ENCODE measurements around the gene CIRBP. TPM values are rescaled to one million over a fixed set of nuclear protein-coding genes. Genes with fewer than 3 reads are reported as not detected.
"Not testable (repeated sequence)": the region's sequence is repeated elsewhere in the genome, so short reads cannot be mapped to it uniquely, and the experiment has no call there.

Gene CIRBP
- total and polyA plus RNA-seq, 2 donors (not counting 1 experiment from before 2014, with no cell fraction given) = 643 to 1,164 TPM

DNA sequence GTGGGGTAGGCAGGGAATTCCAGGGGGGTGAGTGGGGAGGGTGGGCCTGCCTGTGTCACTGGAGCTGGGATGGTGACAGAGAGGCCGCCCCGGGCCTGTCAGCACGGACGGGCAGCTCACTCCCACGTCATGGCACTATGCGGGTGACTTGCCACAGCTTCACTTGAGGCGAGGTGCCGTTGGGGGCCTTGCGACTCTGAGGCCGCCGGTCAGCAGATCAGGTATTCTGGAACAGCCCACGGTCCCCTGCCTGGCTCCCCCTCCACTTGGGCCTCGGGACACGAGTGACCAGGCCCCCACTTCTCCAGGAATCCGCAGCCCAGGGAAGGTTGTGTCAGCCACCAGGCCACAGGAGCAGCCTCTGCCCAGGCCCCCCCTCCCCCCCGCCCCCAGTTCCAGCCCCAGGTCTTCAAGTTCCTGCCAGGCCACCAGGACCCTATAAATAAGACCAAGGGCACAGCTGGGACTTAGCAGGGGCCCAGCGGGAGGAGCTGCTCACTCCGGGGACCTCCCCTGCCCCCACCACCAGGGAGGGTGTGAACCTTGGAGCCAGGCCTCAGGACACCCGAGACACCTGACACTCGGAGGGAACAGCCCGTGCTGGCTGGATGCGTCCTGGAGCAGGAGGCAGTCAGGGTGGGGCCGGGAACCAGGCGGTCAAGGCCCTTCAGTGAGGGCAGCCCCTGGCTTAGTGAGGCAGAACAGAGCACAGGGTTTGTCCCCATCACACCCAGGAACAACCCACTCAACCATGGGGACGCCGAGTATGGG is 23.5 kb upstream of the CIRBP start:
- ATAC-seq (ENCODE audit: low read depth) (no peak), DNase-seq (peak; percentile 46)
- Histone ChIP-seq H2AFZ (ENCODE audit: insufficient read depth, low read depth, low read length, poor library complexity, severe bottlenecking) (no peak overlapping the region), H4K20me1 (ENCODE audit: control insufficient read depth, insufficient read depth, low read length, poor library complexity, severe bottlenecking) (peaks cover 22% of the 10 kb centered on the region), H3K36me3 (replicated peaks in 1 of 2; ENCODE audit: control extremely low read depth in 1 of 2, control insufficient read depth in 1 of 2, extremely low read depth in 1 of 2, insufficient read depth in 2 of 2, low read length in 1 of 2) (peaks cover 0 to 4% of the 10 kb centered on the region in 2 experiments), H3K27me3 (replicated peaks in 1 of 4; ENCODE audit: control extremely low read depth in 1 of 4, control insufficient read depth in 3 of 4, insufficient read depth in 4 of 4, low read length in 3 of 4) (no peaks in the 10 kb centered on the region), H3K4me2 (replicated peaks; ENCODE audit: low read depth, low read length, poor library complexity, severe bottlenecking) (peak overlapping the region; percentile 90), H3K4me3 (ENCODE audit: control extremely low read depth in 1 of 5, extremely low read depth in 1 of 5, insufficient read depth in 1 of 5, low read depth in 2 of 5, low read length in 4 of 5) (no peak overlapping the region), H3K9me3 (ENCODE audit: control extremely low read depth in 1 of 3, control insufficient read depth in 2 of 3, insufficient read depth in 1 of 3, low read length in 2 of 3) (no peaks in the 10 kb centered on the region), H3K79me2 (ENCODE audit: control insufficient read depth, insufficient read depth, low read length) (peaks cover 29% of the 10 kb centered on the region), H3K9ac (ENCODE audit: low read length) (no peak overlapping the region), H3K4me1 (ENCODE audit: control insufficient read depth in 2 of 2, insufficient read depth in 2 of 2, low read length in 2 of 2) (peaks cover 33 to 52% of the 10 kb centered on the region in 2 donors), H3K27ac (ENCODE audit: low read length in 2 of 2) (no peak overlapping the region)
- Mint-ChIP-seq H3K27ac (peak overlapping the region; percentile 46), H3K4me1 (peaks cover 26% of the 10 kb centered on the region), H3K27me3 (no peaks in the 10 kb centered on the region), H3K4me3 (no peak overlapping the region), H3K9me3 (ENCODE audit: insufficient read depth) (no peaks in the 10 kb centered on the region)
- ChIA-PET CTCF (interaction anchor here (0.5 to 8.0 kb wide), 10 partner anchors 8 to 382 kb away, joined by 3 to 658 read pairs (median 19); partner anchors contain the start of genes ABCA7, CIRBP and FAM174C), POLR2A (interaction anchor here (0.6 to 7.8 kb wide), 6 partner anchors 9 to 299 kb away, joined by 3 to 402 read pairs (median 12); partner anchors contain the start of genes CIRBP and FAM174C)
- 86% methylated on average over 22 of the region's 26 CpGs for WGBS (ENCODE audit: insufficient coverage)
- intact Hi-C loops (cut with micrococcal nuclease) = loop anchor here (10.0 kb wide), 3 partner anchors 221 to 1939 kb away; partner anchors contain the start of genes CNN2, NCLN, RNU6-2 and TMEM259
- TF ChIP-seq, protein P1, sequence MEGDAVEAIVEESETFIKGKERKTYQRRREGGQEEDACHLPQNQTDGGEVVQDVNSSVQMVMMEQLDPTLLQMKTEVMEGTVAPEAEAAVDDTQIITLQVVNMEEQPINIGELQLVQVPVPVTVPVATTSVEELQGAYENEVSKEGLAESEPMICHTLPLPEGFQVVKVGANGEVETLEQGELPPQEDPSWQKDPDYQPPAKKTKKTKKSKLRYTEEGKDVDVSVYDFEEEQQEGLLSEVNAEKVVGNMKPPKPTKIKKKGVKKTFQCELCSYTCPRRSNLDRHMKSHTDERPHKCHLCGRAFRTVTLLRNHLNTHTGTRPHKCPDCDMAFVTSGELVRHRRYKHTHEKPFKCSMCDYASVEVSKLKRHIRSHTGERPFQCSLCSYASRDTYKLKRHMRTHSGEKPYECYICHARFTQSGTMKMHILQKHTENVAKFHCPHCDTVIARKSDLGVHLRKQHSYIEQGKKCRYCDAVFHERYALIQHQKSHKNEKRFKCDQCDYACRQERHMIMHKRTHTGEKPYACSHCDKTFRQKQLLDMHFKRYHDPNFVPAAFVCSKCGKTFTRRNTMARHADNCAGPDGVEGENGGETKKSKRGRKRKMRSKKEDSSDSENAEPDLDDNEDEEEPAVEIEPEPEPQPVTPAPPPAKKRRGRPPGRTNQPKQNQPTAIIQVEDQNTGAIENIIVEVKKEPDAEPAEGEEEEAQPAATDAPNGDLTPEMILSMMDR (IDR thresholded peaks at IDR 0.05) = no peak
- TF ChIP-seq EZH2 (IDR thresholded peaks at IDR 0.05; ENCODE audit: borderline replicate concordance, insufficient read depth, low read depth, low read length, poor library complexity, severe bottlenecking) = no peak

DNA sequence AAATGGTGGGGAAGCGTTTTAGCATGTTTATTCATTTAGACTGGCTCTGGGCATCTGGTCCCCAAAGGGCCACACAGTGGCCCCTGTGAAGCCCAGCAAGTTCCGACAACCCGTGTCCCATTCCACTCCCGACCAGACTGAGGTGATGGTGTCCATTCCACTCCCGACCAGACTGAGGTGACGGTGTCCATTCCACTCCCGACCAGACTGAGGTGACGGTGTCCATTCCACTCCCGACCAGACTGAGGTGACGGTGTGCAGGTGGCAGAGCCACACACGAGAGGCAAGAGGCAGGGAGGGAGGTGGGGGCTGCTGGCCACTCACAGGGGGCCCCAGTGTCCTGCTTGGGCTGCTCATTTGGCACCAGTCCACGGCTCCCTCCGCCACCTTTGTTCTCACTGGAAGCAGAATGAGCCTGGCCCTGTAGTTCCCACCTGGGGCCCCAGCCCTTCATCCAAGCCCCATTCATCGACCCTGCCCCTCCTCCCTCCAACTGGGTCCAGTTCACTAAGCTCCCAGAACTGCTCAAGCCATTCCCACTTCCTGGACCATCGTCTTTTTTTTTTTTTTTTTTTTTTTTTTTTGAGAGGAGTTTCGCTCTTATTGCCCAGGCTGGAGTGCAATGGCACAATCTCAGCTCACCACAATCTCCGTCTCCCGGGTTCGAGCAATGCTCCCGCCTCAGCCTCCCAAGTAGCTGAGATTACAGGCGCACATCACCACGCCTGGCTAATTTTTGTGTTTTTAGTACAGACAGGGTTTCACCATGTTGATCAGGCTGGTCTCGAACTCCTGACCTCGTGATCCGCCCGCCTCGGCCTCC is 22.7 kb upstream of the CIRBP start:
- intact Hi-C loops (cut with micrococcal nuclease) = loop anchor here (10.0 kb wide), 3 partner anchors 222 to 1938 kb away; partner anchors contain the start of genes CNN2, NCLN, RNU6-2 and TMEM259
- Mint-ChIP-seq H3K27ac (peak overlapping the region; percentile 61), H3K4me1 (peaks cover 26% of the 10 kb centered on the region), H3K4me3 (peak overlapping the region; percentile 26)
- not testable (repeated sequence) for H3K36me3 ChIP-seq (replicated peaks in 1 of 2; ENCODE audit: control extremely low read depth in 1 of 2, control insufficient read depth in 1 of 2, extremely low read depth in 1 of 2, insufficient read depth in 2 of 2, low read length in 1 of 2); H3K27me3 ChIP-seq (replicated peaks in 1 of 4; ENCODE audit: control extremely low read depth in 1 of 4, control insufficient read depth in 3 of 4, insufficient read depth in 4 of 4, low read length in 3 of 4); H3K27me3 Mint-ChIP-seq; ATAC-seq (ENCODE audit: low read depth); H2AFZ ChIP-seq (ENCODE audit: insufficient read depth, low read depth, low read length, poor library complexity, severe bottlenecking); H3K27ac ChIP-seq (ENCODE audit: low read length in 2 of 2); H3K9ac ChIP-seq (ENCODE audit: low read length); H3K9me3 Mint-ChIP-seq (ENCODE audit: insufficient read depth); H3K4me2 ChIP-seq (replicated peaks; ENCODE audit: low read depth, low read length, poor library complexity, severe bottlenecking); H3K4me3 ChIP-seq (ENCODE audit: control extremely low read depth in 1 of 5, extremely low read depth in 1 of 5, insufficient read depth in 1 of 5, low read depth in 2 of 5, low read length in 4 of 5); H3K9me3 ChIP-seq (ENCODE audit: control extremely low read depth in 1 of 3, control insufficient read depth in 2 of 3, insufficient read depth in 1 of 3, low read length in 2 of 3)
- Histone ChIP-seq H3K4me1 (ENCODE audit: control insufficient read depth in 2 of 2, insufficient read depth in 2 of 2, low read length in 2 of 2) (peaks cover 27 to 49% of the 10 kb centered on the region in 2 donors), H3K79me2 (ENCODE audit: control insufficient read depth, insufficient read depth, low read length) (peaks cover 36% of the 10 kb centered on the region), H4K20me1 (ENCODE audit: control insufficient read depth, insufficient read depth, low read length, poor library complexity, severe bottlenecking) (peaks cover 25% of the 10 kb centered on the region)
- DNase-seq = peak; percentile 42
- POLR2A ChIA-PET = interaction anchor here (0.6 to 7.8 kb wide), 6 partner anchors 8 to 40 kb away, joined by 5 to 402 read pairs (median 12); partner anchors contain the start of genes CIRBP and FAM174C
- CTCF ChIA-PET = interaction anchor here (0.5 to 8.0 kb wide), 4 partner anchors 19 to 126 kb away, joined by 4 to 658 read pairs (median 42); partner anchors contain the start of genes CIRBP and FAM174C
- 89% methylated on average over 19 of the region's 27 CpGs for WGBS (ENCODE audit: insufficient coverage)
